ENCODE data around the gene NKIRAS2. TPM values are rescaled to one million over a fixed set of nuclear protein-coding genes. Genes with fewer than 3 reads are reported as not detected.

The NKIRAS2 gene
- total and polyA plus RNA-seq, 2 of the 13 experiments (the other 11 are each of a cell fraction or from before 2014, with no cell fraction given) = 27.9 to 42.0 TPM

DNA sequence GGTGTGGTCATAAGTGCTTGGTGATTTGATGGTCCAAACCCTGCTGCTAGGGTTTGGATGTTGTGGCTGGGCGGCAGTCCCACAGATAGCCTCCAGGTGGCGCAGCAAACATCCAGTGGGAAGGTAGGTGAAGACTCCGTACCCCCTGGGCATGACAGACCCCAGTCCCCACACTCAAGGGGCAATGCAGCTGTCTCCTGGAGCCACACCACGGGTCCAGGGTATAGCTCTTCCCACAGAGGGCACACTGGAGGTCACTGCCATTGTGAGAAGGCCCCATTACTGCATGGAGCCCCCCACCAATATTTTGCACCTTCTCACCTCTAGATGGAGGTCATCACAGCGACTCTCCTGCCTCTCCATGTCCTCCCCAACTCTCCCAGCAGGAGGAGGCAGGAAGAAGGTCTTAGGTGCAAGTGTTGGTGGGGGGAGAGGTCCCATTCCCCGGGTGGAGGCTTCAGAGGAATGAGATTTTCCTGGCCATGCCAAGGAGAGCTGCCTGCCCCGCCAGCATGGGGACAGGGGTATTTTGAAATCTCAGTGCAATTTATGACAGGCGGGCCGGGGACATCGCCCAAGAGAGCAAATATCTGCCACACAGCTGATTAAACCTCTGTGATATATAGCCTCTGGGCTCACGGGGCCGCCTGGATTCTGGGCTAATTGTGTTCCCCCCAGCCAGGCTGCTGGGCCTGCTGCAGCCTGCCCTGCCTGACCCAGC lies 47.6 kb downstream of the NKIRAS2 start (continued):
- no peak for TF ChIP-seq RARA (CRISPR knock-in tag; IDR thresholded peaks at IDR 0.05)
- TF ChIP-seq AHR (CRISPR knock-in tag; IDR thresholded peaks at IDR 0.05) = peak; percentile 74; the same call in 1 of the 2 replicates
- TF ChIP-seq TMF1 (CRISPR knock-in tag; IDR thresholded peaks at IDR 0.05; ENCODE audit: low read depth) = no peak
- TF ChIP-seq NCOA5 (CRISPR knock-in tag; IDR thresholded peaks at IDR 0.05) = no peak
- no peak for TF ChIP-seq ONECUT2 (CRISPR knock-in tag; IDR thresholded peaks at IDR 0.05)
- TF ChIP-seq ZNF232 (CRISPR knock-in tag; IDR thresholded peaks at IDR 0.05; ENCODE audit: borderline replicate concordance) = no peak
- TF ChIP-seq ZNF12 (CRISPR knock-in tag; IDR thresholded peaks at IDR 0.05) = no peak
- TF ChIP-seq KDM1A (CRISPR knock-in tag; IDR thresholded peaks at IDR 0.05) = no peak
- no peak for TF ChIP-seq ZNF33B (CRISPR knock-in tag; IDR thresholded peaks at IDR 0.05)
- TF ChIP-seq TBL1XR1 (IDR thresholded peaks at IDR 0.05; ENCODE audit: borderline replicate concordance, low read length, partially characterized antibody) = no peak
- no peak for TF ChIP-seq NCOA1 (CRISPR knock-in tag; IDR thresholded peaks at IDR 0.05)
- no peak for TF ChIP-seq CBX1 (IDR thresholded peaks at IDR 0.05; ENCODE audit: low read depth)
- TF ChIP-seq SMAD3 (CRISPR knock-in tag; IDR thresholded peaks at IDR 0.05) = no peak
- TF ChIP-seq KLF11 (CRISPR knock-in tag; IDR thresholded peaks at IDR 0.05) = no peak
- no peak for TF ChIP-seq ETV5 (CRISPR knock-in tag; IDR thresholded peaks at IDR 0.05; ENCODE audit: borderline replicate concordance)
- 0 out of 2 replicates have a peak, but pooled peaks have one; percentile 34 for TF ChIP-seq ZNF343 (CRISPR knock-in tag; IDR thresholded peaks at IDR 0.05)
- TF ChIP-seq ZNF549 (CRISPR knock-in tag; IDR thresholded peaks at IDR 0.05) = no peak
- TF ChIP-seq POLR2AphosphoS5 (IDR thresholded peaks at IDR 0.05; ENCODE audit: low read depth, low read length) = no peak
- TF ChIP-seq MEF2D (CRISPR knock-in tag; IDR thresholded peaks at IDR 0.05) = peak; percentile 34; the same call in 1 of the 2 replicates
- no peak for TF ChIP-seq ZBTB3 (CRISPR knock-in tag; IDR thresholded peaks at IDR 0.05; ENCODE audit: borderline replicate concordance, low read depth)
- TF ChIP-seq MIXL1 (CRISPR knock-in tag; IDR thresholded peaks at IDR 0.05) = no peak
- TF ChIP-seq NPAS2 (CRISPR knock-in tag; IDR thresholded peaks at IDR 0.05; ENCODE audit: borderline replicate concordance) = no peak
- TF ChIP-seq PRDM15 (CRISPR knock-in tag; IDR thresholded peaks at IDR 0.05) = no peak
- TF ChIP-seq PAXIP1 (CRISPR knock-in tag; conservative IDR thresholded peaks at IDR 0.05) = no peak
- TF ChIP-seq IRF2 (CRISPR knock-in tag; IDR thresholded peaks at IDR 0.05) = 0 out of 2 replicates have a peak, but pooled peaks have one; percentile 5

Data from HepG2 (cell line).